Fibroblast of lung (primary cell): ENCODE data around the gene VWA1. TPM values are rescaled to one million over a fixed set of nuclear protein-coding genes. Genes with fewer than 3 reads are reported as not detected.
"Not testable (repeated sequence)": the region's sequence is repeated elsewhere in the genome, so short reads cannot be mapped to it uniquely, and the experiment has no call there.

Experiments
- DNase-seq, 2 donors: peaks; one replicate each; pipeline versions ENCODE4 v3.0.0 to v3.0.0-alpha.2; 2010; ENCODE audit warnings: low read depth in 2 of 2
- H2AFZ ChIP-seq: 2 replicates; pipeline ENCODE4 v1.5.1; 2012; ENCODE audit warnings: low read length, control low read depth, inconsistent platforms
- H3K27ac ChIP-seq: 2 replicates; pipeline ENCODE4 v1.5.1; 2011; ENCODE audit warnings: low read length, control low read depth; ENCODE audit not compliant: insufficient read depth
- H3K27me3 ChIP-seq: 2 replicates; pipeline ENCODE4 v1.5.1; 2011; ENCODE audit warnings: mild to moderate bottlenecking, low read length; ENCODE audit not compliant: control insufficient read depth, insufficient read depth
- H3K36me3 ChIP-seq: 2 replicates; pipeline ENCODE4 v1.5.1; 2011; ENCODE audit warnings: low read length; ENCODE audit not compliant: control insufficient read depth, insufficient read depth
- H3K4me1 ChIP-seq: 2 replicates; pipeline ENCODE4 v1.5.1; 2011; ENCODE audit warnings: low read length; ENCODE audit not compliant: control insufficient read depth, insufficient read depth; ENCODE audit errors: extremely low read depth
- H3K4me2 ChIP-seq: 2 replicates; pipeline ENCODE4 v1.5.1; 2011; ENCODE audit warnings: low read length, control low read depth; ENCODE audit not compliant: insufficient read depth; ENCODE audit errors: extremely low read depth
- H3K4me3 ChIP-seq, 4 experiments: fragments of 200-600 bp in 1 of 4; sonication (generic) in 1 of 4; replicated peaks in 1 of 4; 2 replicates each; pipeline ENCODE4 v1.5.1; 2011 to 2016; ENCODE audit warnings: low read length in 4 of 4, low read depth in 3 of 4, mild to moderate bottlenecking in 3 of 4, control low read depth in 2 of 4, inconsistent platforms in 1 of 4, mixed read lengths in 1 of 4; ENCODE audit not compliant: insufficient read depth in 1 of 4; ENCODE audit errors: control extremely low read depth in 1 of 4
- H3K79me2 ChIP-seq: 2 replicates; pipeline ENCODE4 v1.5.1; 2012; ENCODE audit warnings: mild to moderate bottlenecking, low read length, inconsistent platforms; ENCODE audit not compliant: control insufficient read depth, insufficient read depth
- H3K9ac ChIP-seq: 2 replicates; pipeline ENCODE4 v1.5.1; 2011; ENCODE audit warnings: mild to moderate bottlenecking, low read length, control low read depth; ENCODE audit not compliant: insufficient read depth
- H3K9me3 ChIP-seq: 2 replicates; pipeline ENCODE4 v1.5.1; 2012; ENCODE audit warnings: low read depth, low read length; ENCODE audit not compliant: control insufficient read depth, insufficient read depth
- H4K20me1 ChIP-seq: 2 replicates; pipeline ENCODE4 v1.5.1; 2011; ENCODE audit warnings: low read length; ENCODE audit not compliant: control insufficient read depth, insufficient read depth; ENCODE audit errors: extremely low read depth
- EZH2 ChIP-seq: IDR thresholded peaks from 2 replicates; pipeline ENCODE4 v1.5.1; 2012; ENCODE audit warnings: low read length, control low read depth, mild to moderate bottlenecking; ENCODE audit errors: missing control alignments
- polyA plus RNA-seq, 2 donors: library from polyadenylated mRNA; depleted of rRNA in 1 of 2; stranded (reverse) in 1 of 2; unstranded in 1 of 2; fragments of >200 nt; gene quantifications; 2 replicates each; pipeline ENCODE4 v1.2.1, GENCODE V29; 2011 to 2012; ENCODE audit warnings: missing spikeins in 1 of 2
- total RNA-seq: library from RNA; depleted of rRNA; stranded (reverse); fragments of >200 nt; gene quantifications from 2 replicates; pipeline ENCODE4 v1.2.1, GENCODE V29; 2014
- TF ChIP-seq, protein P1 (sequence below), 2 donors: IDR thresholded peaks in 1 of 2; conservative IDR thresholded peaks in 1 of 2; 1 replicate in 1 of 2; 2 replicates in 1 of 2; pipeline ENCODE4 v1.5.1; 2011 to 2012; ENCODE audit warnings: low read length in 2 of 2, control low read depth in 1 of 2, inconsistent platforms in 1 of 2, low read depth in 1 of 2, mild to moderate bottlenecking in 1 of 2

The VWA1 gene
- total and polyA plus RNA-seq, 2 donors (not counting 1 experiment from before 2014, with no cell fraction given) = 2.5 to 3.1 TPM

DNA sequence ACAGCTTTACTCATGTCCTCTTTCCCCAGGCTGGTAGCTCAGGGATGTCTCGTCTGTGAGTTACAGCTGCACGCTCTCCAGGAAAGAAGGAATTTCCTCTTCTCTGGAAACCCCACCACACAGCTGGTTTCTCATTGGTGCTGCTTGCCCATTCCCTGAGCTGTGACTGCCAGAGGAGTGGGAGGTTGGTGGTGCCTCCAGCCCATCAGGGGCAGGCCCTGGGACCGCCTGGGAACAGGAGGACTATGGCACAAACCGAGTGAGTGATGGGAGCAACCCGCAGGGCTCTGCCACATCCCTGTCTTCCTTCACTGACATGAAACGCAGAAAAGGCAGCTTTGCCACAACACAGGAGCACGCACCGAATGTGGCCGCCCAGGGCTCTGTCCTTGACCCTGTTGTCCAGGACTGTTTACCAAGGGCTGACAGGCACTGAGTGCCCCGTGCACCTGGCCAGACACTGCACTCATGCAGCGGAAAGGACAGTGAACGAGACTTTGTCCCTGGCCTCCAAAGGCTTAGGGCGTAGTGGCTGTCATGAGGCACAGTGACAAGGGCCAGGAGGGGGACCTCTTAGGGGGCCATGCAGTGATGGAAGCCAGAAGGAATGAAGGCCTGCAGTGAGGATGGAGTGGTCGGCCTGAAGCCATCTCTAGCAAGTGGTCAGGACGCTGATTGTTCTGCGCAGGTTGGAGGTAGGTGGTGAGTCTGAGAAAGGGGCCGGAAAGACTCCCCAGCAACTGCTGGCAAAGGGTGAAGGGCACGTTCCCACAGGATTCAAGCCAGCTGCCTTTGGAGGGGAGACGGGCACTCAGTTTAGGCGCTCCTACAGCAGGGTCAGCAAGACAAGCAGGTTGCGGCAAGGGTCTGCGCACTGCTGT is 34.7 kb upstream of the VWA1 start:
- H4K20me1 ChIP-seq = no peaks in the 10 kb centered on the region
- peak overlapping the region; percentile 77 to 100 (median 96) for H3K4me3 ChIP-seq
- H3K9ac ChIP-seq = peak overlapping the region; percentile 89
- H2AFZ ChIP-seq = no peak overlapping the region
- H3K4me2 ChIP-seq = peak overlapping the region; percentile 100
- H3K27me3 ChIP-seq = no peaks in the 10 kb centered on the region
- no peaks in the 10 kb centered on the region for H3K9me3 ChIP-seq
- H3K27ac ChIP-seq = peak overlapping the region; percentile 91
- H3K79me2 ChIP-seq = peaks cover 62% of the 10 kb centered on the region
- peaks cover 37% of the 10 kb centered on the region for H3K36me3 ChIP-seq
- peak in 1 of 2 donors; percentile 18 for DNase-seq
- H3K4me1 ChIP-seq = peaks cover 18% of the 10 kb centered on the region
- TF ChIP-seq, protein P1, sequence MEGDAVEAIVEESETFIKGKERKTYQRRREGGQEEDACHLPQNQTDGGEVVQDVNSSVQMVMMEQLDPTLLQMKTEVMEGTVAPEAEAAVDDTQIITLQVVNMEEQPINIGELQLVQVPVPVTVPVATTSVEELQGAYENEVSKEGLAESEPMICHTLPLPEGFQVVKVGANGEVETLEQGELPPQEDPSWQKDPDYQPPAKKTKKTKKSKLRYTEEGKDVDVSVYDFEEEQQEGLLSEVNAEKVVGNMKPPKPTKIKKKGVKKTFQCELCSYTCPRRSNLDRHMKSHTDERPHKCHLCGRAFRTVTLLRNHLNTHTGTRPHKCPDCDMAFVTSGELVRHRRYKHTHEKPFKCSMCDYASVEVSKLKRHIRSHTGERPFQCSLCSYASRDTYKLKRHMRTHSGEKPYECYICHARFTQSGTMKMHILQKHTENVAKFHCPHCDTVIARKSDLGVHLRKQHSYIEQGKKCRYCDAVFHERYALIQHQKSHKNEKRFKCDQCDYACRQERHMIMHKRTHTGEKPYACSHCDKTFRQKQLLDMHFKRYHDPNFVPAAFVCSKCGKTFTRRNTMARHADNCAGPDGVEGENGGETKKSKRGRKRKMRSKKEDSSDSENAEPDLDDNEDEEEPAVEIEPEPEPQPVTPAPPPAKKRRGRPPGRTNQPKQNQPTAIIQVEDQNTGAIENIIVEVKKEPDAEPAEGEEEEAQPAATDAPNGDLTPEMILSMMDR (conservative IDR thresholded peaks at IDR 0.05 in 1 of 2, IDR thresholded peaks at IDR 0.05 in 1 of 2; ENCODE audit: low read depth in 1 of 2, low read length in 2 of 2) = no peak
- TF ChIP-seq EZH2 = no peak

DNA sequence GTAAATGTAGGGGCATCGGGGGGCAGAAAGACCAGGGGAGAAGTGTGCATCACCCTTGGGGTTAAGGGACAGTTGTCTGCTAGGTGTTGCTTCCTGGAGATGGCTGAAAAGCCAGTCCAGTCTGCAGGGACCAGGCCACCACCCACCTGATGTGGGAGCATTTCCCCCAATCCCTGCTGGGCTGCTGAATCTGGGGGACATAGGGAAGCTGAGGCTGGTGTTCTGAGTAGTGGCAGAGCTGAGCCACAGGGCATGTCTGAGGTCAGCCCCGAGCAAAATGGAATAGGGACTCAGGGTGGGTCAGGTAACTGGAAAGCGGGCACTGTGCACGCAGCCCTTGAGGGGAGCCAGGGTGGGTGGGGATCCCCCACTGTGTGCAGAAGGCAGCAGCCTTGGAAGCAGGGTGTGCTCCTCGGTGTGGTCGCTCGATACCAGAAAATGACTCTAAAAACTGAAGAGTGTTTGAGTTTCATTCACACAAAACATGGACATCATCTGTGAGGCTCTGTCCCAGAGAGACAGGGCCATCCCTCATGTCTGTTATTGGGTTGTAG is 34.0 kb upstream of the VWA1 start:
- no peak for DNase-seq
- no peaks in the 10 kb centered on the region for H3K9me3 ChIP-seq
- H3K36me3 ChIP-seq = peaks cover 37% of the 10 kb centered on the region
- TF ChIP-seq, protein P1 (conservative IDR thresholded peaks at IDR 0.05 in 1 of 2, IDR thresholded peaks at IDR 0.05 in 1 of 2; ENCODE audit: low read depth in 1 of 2, low read length in 2 of 2) = no peak
- TF ChIP-seq EZH2 = no peak
- H4K20me1 ChIP-seq = no peaks in the 10 kb centered on the region
- H3K4me3 ChIP-seq = peak overlapping the region in 1 of 4 experiments; percentile 14
- no peak overlapping the region for H3K9ac ChIP-seq
- H3K79me2 ChIP-seq = peaks cover 69% of the 10 kb centered on the region
- no peak overlapping the region for H2AFZ ChIP-seq
- H3K4me2 ChIP-seq = no peak overlapping the region
- peaks cover 21% of the 10 kb centered on the region for H3K4me1 ChIP-seq
- no peak overlapping the region for H3K27ac ChIP-seq
- H3K27me3 ChIP-seq = no peaks in the 10 kb centered on the region

DNA sequence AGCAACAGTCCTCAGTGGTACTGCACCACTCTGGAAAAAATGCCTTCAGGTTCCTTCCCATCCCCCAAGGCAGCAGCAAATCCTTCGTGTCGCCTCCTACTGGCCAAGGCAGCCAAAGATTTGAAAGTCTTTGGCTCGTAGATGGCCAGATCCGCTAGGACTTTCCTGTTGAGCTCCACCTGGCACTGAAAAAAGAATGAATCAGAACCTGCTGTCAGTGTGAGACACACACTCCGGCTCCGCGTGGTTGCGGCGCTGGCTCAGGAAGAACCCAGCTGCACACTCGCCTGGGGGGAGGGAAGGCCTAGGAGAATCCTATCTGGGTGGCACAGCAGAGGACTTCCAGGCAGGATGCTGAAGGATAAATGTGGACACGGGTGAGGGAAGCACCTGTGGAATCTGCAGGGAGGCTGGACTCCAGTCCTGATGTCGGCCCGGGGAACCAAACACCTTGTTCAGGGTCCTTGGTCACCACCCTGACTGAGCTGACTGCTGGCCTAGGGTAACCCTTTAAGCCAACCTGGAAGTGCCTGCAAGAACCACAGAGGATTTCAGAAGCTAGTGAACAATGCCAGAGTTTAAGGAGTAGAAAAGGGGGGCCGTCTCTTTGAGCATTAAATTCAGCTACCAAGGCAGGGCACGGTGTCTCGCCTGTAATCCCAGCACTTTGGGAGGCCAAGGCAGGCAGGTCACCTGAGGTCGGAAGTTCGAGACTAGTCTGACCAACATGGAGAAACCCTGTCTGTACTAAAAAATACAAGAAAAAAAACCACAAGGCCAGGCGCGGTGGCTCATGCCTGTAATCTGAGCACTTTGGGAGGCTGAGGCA is 33.2 kb upstream of the VWA1 start:
- peak; percentile 59 to 72 for DNase-seq
- peaks cover 72% of the 10 kb centered on the region for H3K79me2 ChIP-seq
- H3K4me3 ChIP-seq = no peak overlapping the region
- peaks cover 33% of the 10 kb centered on the region for H3K36me3 ChIP-seq
- H3K27me3 ChIP-seq = no peaks in the 10 kb centered on the region
- no peak overlapping the region for H3K27ac ChIP-seq
- TF ChIP-seq EZH2 = no peak
- TF ChIP-seq, protein P1 (conservative IDR thresholded peaks at IDR 0.05 in 1 of 2, IDR thresholded peaks at IDR 0.05 in 1 of 2; ENCODE audit: low read depth in 1 of 2, low read length in 2 of 2) = peak; percentile 58 to 71
- H4K20me1 ChIP-seq = no peaks in the 10 kb centered on the region
- H3K9me3 ChIP-seq = no peaks in the 10 kb centered on the region
- no peak overlapping the region for H2AFZ ChIP-seq
- H3K9ac ChIP-seq = no peak overlapping the region
- no peak overlapping the region for H3K4me2 ChIP-seq
- H3K4me1 ChIP-seq = peaks cover 21% of the 10 kb centered on the region

DNA sequence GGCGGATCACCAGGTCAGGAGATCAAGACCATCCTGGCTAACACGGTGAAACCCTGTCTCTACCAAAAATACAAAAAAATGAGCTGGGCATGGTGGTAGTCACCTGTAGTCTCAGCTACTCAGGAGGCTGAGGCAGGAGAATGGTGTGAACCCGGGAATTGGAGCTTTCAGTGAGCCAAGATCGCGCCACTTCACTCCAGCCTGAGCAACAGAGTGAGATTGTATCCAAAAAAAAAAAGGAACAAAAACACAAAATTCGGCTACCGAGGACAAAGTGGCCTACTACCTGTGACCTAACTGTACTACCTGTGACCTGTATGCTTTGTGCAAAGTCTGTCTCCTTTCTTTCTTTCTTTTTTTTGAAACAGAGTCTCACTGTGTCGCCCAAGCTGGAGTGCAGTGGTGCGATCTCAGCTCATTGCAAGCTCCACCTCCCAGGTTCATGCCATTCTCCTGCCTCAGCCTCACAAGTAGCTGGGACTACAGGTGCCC is 32.5 kb upstream of the VWA1 start:
- H3K9me3 ChIP-seq, H3K27me3 ChIP-seq, H4K20me1 ChIP-seq, DNase-seq, H3K27ac ChIP-seq, H3K4me2 ChIP-seq, H2AFZ ChIP-seq, H3K9ac ChIP-seq, H3K4me3 ChIP-seq: not testable (repeated sequence)
- H3K79me2 ChIP-seq = peaks cover 72% of the 10 kb centered on the region
- H3K36me3 ChIP-seq = peaks cover 26% of the 10 kb centered on the region
- H3K4me1 ChIP-seq = peaks cover 15% of the 10 kb centered on the region
